Natural killer cell (primary cell): ENCODE data around the gene GIT2. TPM values are rescaled to one million over a fixed set of nuclear protein-coding genes. Genes with fewer than 3 reads are reported as not detected.

ENCODE experiments used
- ATAC-seq, 3 donors: fragments of 150-1000 bp in 2 of 3; fragments of 200-7000 bp in 1 of 3; cut with Tn5 transposase; 1 replicate in 1 of 3; 2 replicates in 2 of 3; pipeline ENCODE4 v1.10.0; 2021; ENCODE audit warnings: mild to moderate bottlenecking in 2 of 3, moderate library complexity in 2 of 3
- DNase-seq, 2 donors: peaks; one replicate each; pipeline versions ENCODE4 v3.0.0 to v3.0.0-alpha.2; 2013 to 2021; ENCODE audit warnings: mixed read lengths in 1 of 2
- H3K27ac ChIP-seq: one replicate; pipeline ENCODE4 v1.5.1; 2013; ENCODE audit warnings: mild to moderate bottlenecking, low read length
- H3K27me3 ChIP-seq: one replicate; pipeline ENCODE4 v1.6.1; 2013; ENCODE audit warnings: low read length; ENCODE audit not compliant: control insufficient read depth, insufficient read depth
- H3K36me3 ChIP-seq: one replicate; pipeline ENCODE4 v1.6.1; 2013; ENCODE audit warnings: low read length; ENCODE audit not compliant: control insufficient read depth, insufficient read depth
- H3K4me1 ChIP-seq: one replicate; pipeline ENCODE4 v1.6.1; 2013; ENCODE audit warnings: low read length; ENCODE audit not compliant: control insufficient read depth, insufficient read depth
- H3K4me3 ChIP-seq: one replicate; pipeline ENCODE4 v1.5.1; 2013; ENCODE audit warnings: low read length
- H3K9me3 ChIP-seq: one replicate; pipeline ENCODE4 v1.6.1; 2013; ENCODE audit warnings: low read length; ENCODE audit not compliant: control insufficient read depth, insufficient read depth
- H3K27ac Mint-ChIP-seq, 2 donors: one replicate each; pipeline ENCODE4 v1.8.0; 2022; ENCODE audit warnings: mild to moderate bottlenecking in 2 of 2, mixed read lengths in 2 of 2, moderate library complexity in 1 of 2
- H3K27me3 Mint-ChIP-seq, 2 donors: one replicate each; pipeline ENCODE4 v1.8.0; 2022; ENCODE audit warnings: low read depth in 2 of 2, mixed read lengths in 2 of 2
- H3K36me3 Mint-ChIP-seq: one replicate; pipeline ENCODE4 v1.8.0; 2022; ENCODE audit warnings: mixed read lengths
- H3K4me1 Mint-ChIP-seq, 2 donors: one replicate each; pipeline ENCODE4 v1.8.0; 2022; ENCODE audit warnings: mixed read lengths in 2 of 2
- H3K4me3 Mint-ChIP-seq: one replicate; pipeline ENCODE4 v1.8.0; 2022; ENCODE audit warnings: mild to moderate bottlenecking, moderate library complexity, mixed read lengths
- H3K9me3 Mint-ChIP-seq, 2 donors: one replicate each; pipeline ENCODE4 v1.8.0; 2022; ENCODE audit warnings: mixed read lengths in 2 of 2
- WGBS: methylation state at CpG from one replicate; pipeline ENCODE4 v1.1.7; 2013; ENCODE audit warnings: missing lambda C conversion rate; ENCODE audit not compliant: insufficient coverage; 5-methylcytosine and 5-hydroxymethylcytosine counted together
- intact Hi-C: fragments of 100-400 bp; cut with micrococcal nuclease; formaldehyde crosslinking; loops from one replicate; pipeline ENCODE4 v1.14.2; 2022
- total RNA-seq, 4 donors: library from RNA; stranded (reverse); fragments of 120-200 nt in 1 of 4; gene quantifications; one replicate each; pipeline versions ENCODE4 v1.2.3 to v1.2.4, GENCODE V29; 2013 to 2022
- TF ChIP-seq, protein P1 (sequence below): fragments of 200-600 bp; IDR thresholded peaks from one replicate; pipeline ENCODE4 v1.8.0; 2022; ENCODE audit warnings: antibody characterized with exemption

The GIT2 gene
- total RNA-seq, 3 donors from 2014 or later (not counting 1 experiment from before 2014, with no cell fraction given), result 98.8 to 118 (median 117) TPM

DNA sequence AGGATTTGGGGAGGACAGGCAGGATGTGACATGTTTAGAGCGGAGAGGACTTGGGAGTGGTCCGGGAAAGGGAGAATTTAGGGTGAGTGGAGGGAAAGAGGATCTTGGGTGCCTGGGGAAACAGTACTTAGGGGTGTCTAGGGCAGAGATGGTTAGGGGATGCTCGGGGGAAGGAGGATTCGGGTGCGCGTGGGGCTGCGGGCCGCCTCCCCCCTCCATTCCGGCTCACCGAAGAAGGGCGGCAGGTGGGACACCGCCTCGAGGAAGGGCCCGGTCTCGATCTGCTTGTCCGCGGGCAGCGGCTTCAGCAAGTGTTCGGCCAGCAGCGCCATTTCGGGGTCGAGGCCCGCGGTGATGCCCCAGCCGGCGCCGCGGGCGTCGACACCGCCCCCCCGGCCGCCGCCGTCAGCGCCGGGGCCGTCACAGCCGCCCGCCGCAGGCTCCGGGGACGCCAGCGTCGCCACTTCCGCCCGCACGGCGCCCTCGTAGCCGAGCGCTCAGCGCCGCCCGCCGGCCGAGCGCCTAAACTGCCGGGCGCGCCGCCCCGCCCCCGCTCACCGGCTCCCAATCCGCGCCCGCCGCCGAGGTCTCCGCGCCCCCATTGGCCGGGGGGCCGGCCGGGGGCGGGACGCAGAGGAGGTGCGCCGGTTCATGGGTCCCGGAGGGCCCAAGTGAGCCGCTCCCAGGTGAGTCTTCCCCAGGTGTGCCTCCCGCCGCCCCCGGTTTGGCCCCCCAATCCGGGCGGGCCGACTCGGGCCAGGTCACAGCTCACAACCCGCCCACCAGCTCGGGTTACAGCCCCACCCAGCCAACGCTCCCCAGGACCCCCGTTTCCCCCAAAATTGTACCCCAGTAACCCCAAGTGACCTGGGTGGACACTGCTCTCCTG, 115.9 kb downstream of the GIT2 start, which contains the start of gene GLTP:
Gene GLTP (minus strand): TSS at position 499 of the 889 bp plus-strand sequence. CDS start 167 bp downstream, at position 332.
- Mint-ChIP-seq H3K9me3 (no peaks in the 10 kb centered on the region), H3K4me3 (peak within 1 kb of the TSS; percentile 95), H3K27ac (peak within 1 kb of the TSS; percentile 80 to 97), H3K36me3 (no peaks in the 10 kb centered on the region), H3K27me3 (no peaks in the 10 kb centered on the region), H3K4me1 (peaks cover 48 to 54% of the 10 kb centered on the region in 2 donors)
- no peaks in the 10 kb centered on the region for H3K36me3 ChIP-seq
- peak; percentile 96 to 99 (median 96) for ATAC-seq
- peak; percentile 92 to 96 for DNase-seq
- peaks cover 42% of the 10 kb centered on the region for H3K4me1 ChIP-seq
- 0% methylated on average over 92 of the region's 92 CpGs for WGBS
- peak within 1 kb of the TSS; percentile 95 for H3K27ac ChIP-seq
- H3K27me3 ChIP-seq, result no peaks in the 10 kb centered on the region
- peak within 1 kb of the TSS; percentile 96 for H3K4me3 ChIP-seq
- intact Hi-C loops, result loop anchor here (1.0 to 10.0 kb wide), 5 partner anchors 21 to 1555 kb away; partner anchors contain the start of genes ANKRD13A, GIT2 and TCHP
- H3K9me3 ChIP-seq, result no peaks in the 10 kb centered on the region
- TF ChIP-seq, protein P1, sequence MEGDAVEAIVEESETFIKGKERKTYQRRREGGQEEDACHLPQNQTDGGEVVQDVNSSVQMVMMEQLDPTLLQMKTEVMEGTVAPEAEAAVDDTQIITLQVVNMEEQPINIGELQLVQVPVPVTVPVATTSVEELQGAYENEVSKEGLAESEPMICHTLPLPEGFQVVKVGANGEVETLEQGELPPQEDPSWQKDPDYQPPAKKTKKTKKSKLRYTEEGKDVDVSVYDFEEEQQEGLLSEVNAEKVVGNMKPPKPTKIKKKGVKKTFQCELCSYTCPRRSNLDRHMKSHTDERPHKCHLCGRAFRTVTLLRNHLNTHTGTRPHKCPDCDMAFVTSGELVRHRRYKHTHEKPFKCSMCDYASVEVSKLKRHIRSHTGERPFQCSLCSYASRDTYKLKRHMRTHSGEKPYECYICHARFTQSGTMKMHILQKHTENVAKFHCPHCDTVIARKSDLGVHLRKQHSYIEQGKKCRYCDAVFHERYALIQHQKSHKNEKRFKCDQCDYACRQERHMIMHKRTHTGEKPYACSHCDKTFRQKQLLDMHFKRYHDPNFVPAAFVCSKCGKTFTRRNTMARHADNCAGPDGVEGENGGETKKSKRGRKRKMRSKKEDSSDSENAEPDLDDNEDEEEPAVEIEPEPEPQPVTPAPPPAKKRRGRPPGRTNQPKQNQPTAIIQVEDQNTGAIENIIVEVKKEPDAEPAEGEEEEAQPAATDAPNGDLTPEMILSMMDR, result peak; percentile 57

Other genes starting within 250 kb of the GIT2 start
- gene TRPV4, start 163.0 kb downstream of the GIT2 start, total RNA-seq, result not detected
- 10 to 100 TPM; 48.6 to 52.8 (median 49.2) TPM for gene GLTP, start 115.8 kb downstream of the GIT2 start, total RNA-seq
- gene TCHP, start 96.1 kb downstream of the GIT2 start, total RNA-seq, result 10 to 100 TPM; 33.7 to 42.5 (median 38.7) TPM
- 10 to 100 TPM; 74.9 to 93.6 (median 90.7) TPM for gene ANKRD13A, start 3.1 kb upstream of the GIT2 start, total RNA-seq
- 10 to 100 TPM in 2 of 3 donors, 1 to 10 TPM in 1; 9.9 to 12.1 (median 10.9) TPM for gene C12orf76, start 52.2 kb upstream of the GIT2 start, total RNA-seq
- 1 to 10 TPM in 1 of 3 donors, under 1 TPM in 2; 0.61 to 1.4 (median 0.80) TPM for gene IFT81, start 128.0 kb upstream of the GIT2 start, total RNA-seq